NCI-H2196 (cell line): Measurements from ENCODE around the gene PCDH9.

ENCODE experiments used
- DNase-seq: peaks from one replicate; lab custom pipeline; 2025; ENCODE audit not compliant: unreplicated experiment; lab: John Stamatoyannopoulos, UW

The PCDH9 gene

GRCh38 chr13:67091603-67092002 is 138.5 kb downstream of the PCDH9 start:
- no peak for DNase-seq

- DNase-seq = no peak
These were observed 139.3 kb downstream of the PCDH9 start for GRCh38 chr13:67090856-67091255.

GRCh38 chr13:67087527-67087926 is 142.6 kb downstream of the PCDH9 start:
- no peak for DNase-seq

DNA sequence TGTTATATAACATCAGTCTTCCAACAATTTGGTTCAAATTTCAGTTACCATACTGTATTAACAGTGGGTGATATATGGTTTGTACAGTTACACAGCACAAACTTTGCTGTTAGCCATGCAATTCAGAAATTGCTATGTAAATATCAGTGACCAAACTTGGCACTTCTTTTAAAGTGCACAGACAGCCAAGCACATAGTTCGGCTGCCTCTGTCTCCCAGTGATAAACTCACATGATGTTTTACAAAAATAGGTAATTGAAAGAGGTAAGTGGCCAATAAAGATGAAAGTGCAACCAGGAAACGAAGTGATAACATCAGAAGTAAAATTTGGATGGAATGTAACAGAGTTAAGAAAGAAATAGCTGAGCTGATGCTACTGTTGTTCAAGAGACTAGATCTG is 143.9 kb downstream of the PCDH9 start:
- no peak for DNase-seq

- DNase-seq = no peak
These were observed 146.1 kb downstream of the PCDH9 start for GRCh38 chr13:67084066-67084465.

- no peak for DNase-seq
These were observed 146.6 kb downstream of the PCDH9 start for GRCh38 chr13:67083519-67083918.

DNA sequence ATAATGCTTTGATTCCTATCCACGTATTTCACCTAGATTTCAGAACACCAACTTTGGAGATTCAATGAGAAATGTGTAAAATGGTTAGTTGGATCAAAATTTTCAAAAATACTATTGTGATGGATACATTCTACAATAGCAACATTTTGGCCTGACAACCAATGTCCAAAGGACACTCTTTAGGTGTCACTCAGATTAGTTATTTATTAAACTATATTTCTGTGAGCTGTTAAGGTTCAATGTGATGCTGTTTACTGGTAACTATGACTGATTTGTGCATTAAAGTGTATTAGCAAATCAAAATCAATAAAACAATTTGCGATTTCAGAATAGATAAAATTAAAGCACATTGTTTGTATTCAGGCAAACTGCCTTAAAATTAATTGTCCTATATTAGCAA is 149.8 kb downstream of the PCDH9 start:
- no peak for DNase-seq

DNA sequence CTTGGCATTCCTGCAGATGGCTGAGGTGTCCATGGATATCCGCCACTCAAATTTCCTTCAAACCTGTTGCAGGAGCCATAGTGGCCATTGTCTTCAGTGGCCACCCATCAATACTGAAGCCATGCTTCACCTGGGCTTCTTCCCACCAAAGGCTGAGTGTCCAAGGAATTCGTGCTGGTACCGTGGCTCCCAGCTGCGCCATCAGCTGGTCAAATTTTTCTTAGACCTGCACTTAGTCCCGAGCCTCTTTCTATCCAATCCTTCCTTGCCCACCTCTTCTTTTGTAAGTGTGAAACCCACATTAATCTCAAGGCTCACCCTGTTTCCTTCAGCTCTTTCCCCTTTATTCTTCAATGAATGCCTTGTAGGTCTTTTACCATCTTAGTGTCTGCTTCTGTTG is 152.1 kb downstream of the PCDH9 start:
- no peak for DNase-seq

- DNase-seq = no peak
These were observed 153.0 kb downstream of the PCDH9 start for GRCh38 chr13:67077132-67077531.

DNA sequence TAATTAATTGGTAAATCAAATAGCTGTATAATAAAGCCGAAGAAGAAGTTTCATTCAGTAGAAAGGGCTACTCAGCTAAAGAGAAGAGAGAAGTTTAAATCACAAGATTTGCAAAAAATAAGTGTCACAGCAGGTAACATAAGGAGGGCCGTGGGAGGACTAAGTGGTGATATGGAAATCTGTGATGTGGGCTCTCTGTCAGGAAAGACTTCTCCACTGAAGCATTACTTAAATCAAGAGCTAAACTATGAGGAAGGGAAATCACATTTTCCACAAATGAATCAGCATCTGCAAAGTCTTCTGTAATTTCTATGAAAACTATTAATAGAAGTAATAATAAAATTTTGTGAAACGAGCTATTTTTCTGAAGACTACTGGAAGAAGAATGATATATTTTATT is 153.8 kb downstream of the PCDH9 start:
- no peak for DNase-seq

DNA sequence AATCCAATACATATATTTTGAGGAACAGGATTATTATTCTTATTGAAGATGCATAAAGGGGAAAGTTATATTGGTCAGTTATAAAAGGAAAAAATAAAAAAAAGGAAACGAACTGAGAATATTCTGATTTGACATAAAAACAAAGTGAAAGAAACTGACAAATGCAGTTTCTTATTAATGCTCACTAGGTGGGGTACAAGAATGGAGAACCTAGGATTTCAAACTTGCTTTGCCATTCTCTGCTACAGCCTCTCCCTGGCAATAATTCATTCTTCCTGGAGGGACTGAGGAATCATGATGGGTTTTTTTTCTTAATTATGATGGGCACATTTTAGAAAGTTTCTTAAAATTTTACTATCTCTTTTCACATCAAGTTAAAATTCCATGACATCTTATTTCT is 154.9 kb downstream of the PCDH9 start:
- no peak for DNase-seq

DNA sequence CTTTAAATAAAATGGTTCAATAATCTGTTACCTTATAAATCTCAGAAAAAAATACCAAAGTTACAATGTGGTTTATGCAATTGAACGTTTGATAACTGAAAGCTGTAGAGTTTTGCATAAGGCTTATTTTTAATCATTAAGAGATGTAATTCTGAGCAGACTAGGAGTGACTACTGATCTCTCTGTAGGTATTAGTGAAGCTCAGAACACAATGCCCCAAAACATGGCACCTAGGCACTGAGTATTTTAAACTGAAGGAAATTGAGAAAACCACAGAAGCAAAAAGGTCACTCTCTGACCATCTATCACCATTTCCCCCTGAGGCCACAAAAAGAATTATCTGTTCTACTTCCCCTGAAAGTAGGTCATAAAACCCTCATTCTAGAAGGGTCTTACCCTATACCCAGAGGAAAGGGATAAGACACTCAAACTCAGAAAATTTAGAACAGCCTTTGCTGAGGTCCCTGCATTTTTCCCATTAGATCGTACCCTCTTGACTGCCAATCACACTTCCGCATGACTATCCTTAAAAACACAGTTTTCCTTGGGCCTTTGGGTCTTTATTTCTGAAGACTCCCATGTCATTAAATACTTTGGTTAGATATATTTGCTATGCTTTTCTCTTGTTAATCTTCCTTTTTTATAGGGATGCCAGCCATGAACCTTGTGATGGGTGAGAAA is 158.1 kb downstream of the PCDH9 start:
- no peak for DNase-seq

GRCh38 chr13:67070306-67070705 is 159.8 kb downstream of the PCDH9 start:
- no peak for DNase-seq

DNA sequence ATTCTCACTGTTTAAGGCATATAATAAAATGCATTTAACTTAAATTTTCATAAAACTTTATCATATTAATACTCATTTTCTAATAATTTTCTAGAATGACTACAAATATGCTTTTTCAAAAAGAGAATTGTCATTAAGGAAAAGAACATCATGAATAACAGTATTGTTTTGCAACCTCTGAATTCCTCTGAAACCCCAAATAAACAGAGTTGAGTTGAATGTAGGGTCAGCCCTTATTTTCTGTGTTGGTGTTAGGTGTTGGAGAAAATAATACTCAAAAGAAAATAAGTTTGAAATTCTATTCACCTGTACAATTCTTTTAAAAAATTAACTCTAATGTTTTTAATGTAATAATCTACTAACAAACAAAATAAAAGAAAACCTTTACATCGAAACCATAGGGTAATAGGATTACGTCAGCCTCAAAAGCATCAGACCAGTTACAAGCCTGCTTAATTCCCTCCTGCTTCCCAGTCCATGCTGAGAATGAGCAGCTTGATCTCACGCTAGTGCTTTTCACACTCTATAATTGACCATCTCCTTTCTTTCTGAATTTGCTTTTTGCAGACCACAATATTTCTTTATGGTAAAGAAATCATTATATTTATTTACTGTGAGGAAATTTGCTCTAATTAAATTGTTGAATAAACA is 160.9 kb downstream of the PCDH9 start:
- no peak for DNase-seq

DNA sequence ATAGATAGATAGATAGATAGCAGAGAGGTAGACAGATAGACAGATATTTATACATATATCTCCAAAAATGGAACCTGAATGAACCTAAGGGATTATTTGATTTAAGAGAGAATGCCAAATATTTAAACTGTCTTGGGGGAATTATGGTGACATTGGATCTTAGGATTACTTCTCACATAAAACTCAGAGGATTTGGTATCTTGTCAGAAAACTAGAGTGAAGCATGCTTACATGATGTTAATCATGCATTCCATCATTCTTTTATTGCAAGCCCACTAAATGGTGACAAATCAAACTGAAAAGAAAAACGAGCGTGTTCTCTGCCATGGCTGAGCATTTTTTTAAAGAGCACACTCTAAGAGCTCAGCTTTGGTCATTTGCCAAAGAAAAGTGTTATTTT is 165.2 kb downstream of the PCDH9 start:
- no peak for DNase-seq

DNA sequence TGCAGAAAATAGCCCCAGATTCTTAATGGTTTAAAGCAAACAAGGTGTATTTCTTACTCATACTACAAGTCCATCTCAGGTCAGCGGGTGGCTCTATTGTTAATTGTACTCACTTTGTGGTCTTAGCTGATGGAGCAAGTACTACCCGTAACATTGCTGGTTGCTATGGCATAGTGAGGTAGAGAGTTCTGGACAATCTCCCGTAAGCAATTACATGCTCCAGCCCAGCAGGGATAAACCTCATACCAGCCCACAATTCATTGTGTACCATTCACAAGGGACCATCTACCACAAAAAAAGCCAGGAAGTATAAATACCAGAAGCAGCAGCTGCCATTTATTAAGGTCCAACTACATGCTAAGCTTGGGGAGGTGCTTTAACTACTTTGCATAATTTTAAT is 167.1 kb downstream of the PCDH9 start:
- DNase-seq = no peak

GRCh38 chr13:67062160-67062559 is 168.0 kb downstream of the PCDH9 start:
- DNase-seq = no peak

DNA sequence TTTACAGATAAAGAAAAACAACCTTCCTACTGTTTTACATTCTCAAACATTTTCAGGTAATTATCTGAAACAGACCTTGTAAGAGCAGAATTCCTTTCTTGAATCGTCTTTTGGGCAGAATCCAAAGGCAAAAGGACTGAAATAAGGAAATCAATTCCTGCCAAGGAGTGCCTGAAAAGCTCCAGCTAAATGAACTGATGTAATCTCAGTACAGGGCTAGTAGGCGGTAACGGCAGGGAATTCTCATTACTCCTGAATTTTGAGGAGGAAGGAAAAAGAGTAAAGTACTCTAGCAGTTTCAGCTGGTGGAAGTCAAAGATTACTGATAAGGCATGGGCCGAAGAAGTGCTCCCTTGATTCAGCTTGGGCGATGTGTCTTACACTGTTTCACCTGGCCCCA is 168.4 kb downstream of the PCDH9 start:
- no peak for DNase-seq

GRCh38 chr13:67052550-67053490 is 177.3 kb downstream of the PCDH9 start:
- no peak for DNase-seq

GRCh38 chr13:67049744-67050143 is 180.4 kb downstream of the PCDH9 start:
- DNase-seq = no peak

DNA sequence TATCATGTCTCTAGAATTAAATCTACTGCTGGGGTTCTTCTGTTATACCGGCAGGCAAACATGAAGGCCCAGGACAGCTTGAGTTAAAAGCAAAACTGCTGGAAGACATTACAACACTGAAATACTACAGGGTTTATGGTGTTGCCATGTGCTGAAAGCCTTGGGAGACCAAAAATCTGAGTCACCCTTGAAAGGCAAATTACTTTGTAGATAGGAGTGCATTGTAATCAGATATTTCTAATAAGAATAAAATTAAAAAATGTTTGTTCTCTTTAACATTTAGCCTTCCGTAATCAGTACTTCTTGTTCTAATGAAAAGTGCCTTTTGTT is 181.3 kb downstream of the PCDH9 start:
- DNase-seq = no peak
